NB4 (cell line): ENCODE data around the gene NCF1.
A peak's percentile ranks its signal among the peaks of the same experiment; 100 is the strongest.
"Not testable (repeated sequence)": the region's sequence is repeated elsewhere in the genome, so short reads cannot be mapped to it uniquely, and the experiment has no call there.

ENCODE experiments used
- DNase-seq: peaks from one replicate; pipeline ENCODE4 v3.0.0; 2010; ENCODE audit warnings: low read depth
- H3K4me3 ChIP-seq: one replicate; pipeline ENCODE4 v1.5.1; 2011; ENCODE audit warnings: mild to moderate bottlenecking, low read depth, low read length, moderate library complexity

The NCF1 gene

GRCh38 chr7:74772093-74772492 lies 1.7 kb upstream of the NCF1 start:
- H3K4me3 ChIP-seq: not testable (repeated sequence)
- DNase-seq: peak; percentile 11

DNA sequence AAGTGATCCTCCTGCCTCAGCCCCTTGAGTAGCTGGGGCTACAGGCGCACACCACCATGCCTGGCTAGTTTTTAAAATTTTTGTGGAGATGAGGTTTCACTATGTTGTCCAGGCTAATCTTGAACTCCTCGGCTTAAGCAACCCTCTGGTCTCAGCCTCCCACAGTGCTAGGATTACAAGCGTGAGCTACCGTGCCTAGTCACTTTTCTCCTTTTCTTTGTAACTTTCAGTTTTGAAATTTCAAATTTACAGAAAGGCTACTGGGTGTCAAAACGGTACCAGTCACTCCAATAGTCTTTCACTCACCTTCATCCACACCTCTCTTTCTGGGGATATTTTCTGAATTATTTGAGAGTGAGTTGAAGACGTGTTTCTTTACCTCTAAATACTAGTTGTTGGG lies 1.3 kb downstream of the NCF1 start:
- DNase-seq, H3K4me3 ChIP-seq: not testable (repeated sequence)

DNA sequence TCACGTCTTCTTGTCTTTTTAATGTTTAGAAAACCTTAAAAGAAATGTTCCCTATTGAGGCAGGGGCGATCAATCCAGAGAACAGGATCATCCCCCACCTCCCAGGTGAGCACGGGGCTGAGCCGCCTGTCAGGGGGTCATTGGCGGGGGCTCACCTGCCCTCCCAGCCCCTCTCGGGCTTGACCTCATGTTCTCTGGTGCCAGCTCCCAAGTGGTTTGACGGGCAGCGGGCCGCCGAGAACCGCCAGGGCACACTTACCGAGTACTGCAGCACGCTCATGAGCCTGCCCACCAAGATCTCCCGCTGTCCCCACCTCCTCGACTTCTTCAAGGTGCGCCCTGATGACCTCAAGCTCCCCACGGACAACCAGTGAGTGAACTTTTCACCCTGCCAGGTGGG lies 5.2 kb downstream of the NCF1 start:
- H3K4me3 ChIP-seq, DNase-seq: not testable (repeated sequence)

DNA sequence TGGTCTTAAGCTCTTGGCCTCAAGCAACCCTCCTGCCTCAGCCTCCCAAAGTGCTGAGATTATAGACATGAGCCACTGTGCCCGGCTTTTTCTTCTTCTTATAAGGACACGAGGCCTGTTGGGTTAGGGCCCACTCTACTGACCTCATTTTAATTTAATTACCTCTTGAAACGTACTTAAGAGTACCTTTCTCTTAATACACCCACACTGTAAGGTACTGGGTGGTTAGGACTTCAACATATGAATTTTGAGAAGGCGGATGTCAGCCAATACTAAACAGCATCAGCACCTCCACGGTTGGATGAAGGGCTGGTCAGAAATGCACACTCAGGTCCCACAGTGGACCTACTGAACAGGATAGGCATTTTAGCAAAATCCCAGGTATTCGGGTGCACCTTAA lies 7.9 kb downstream of the NCF1 start:
- DNase-seq, H3K4me3 ChIP-seq: not testable (repeated sequence)

DNA sequence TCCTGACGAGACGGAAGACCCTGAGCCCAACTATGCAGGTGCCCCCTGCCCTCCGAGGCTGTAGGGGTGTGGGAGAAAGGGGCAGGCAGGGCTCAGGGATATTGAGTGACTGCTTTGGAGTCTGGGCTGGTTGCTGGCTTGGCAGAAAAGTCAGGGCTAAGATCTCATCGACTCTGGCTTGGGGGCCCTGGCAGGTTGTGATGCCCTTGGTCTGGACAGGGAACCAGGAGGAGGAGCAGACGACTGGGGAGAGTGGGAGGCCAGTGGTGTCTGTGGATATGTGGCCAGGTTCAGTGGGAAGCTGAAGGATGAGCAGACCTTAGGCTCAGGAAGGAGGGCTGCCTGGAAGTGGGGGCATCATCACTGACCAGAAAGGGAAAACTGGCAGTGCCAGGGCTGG lies 9.8 kb downstream of the NCF1 start:
- not testable (repeated sequence) for DNase-seq, H3K4me3 ChIP-seq

DNA sequence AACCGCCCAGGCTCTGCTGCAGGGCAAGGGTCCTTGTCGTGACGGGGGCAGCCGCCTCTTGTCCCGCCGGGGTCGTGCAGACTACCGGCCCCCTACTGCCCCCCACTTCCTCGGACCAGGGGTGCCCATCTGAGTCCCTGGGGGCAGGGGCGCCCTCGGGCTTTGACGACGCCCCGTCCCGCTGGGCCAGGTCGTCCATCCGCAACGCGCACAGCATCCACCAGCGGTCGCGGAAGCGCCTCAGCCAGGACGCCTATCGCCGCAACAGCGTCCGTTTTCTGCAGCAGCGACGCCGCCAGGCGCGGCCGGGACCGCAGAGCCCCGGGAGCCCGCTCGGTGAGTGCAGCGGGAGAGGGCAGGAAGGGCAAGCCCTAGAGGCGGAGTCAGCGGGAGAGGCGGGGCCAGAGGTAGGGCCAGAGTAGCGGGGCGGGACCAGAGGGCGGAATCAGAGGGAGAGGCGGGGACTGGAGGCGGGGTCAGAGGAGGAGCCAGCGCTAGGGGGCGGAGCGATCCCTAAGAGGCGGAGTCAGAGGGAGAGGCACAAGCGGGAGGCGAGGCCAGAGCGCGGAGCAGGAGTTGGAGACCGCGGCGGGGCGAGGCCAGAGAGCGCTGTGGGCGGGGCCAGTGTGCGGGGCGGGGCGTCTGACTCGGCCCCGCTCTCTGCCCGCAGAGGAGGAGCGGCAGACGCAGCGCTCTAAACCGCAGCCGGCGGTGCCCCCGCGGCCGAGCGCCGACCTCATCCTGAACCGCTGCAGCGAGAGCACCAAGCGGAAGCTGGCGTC lies 14.7 kb downstream of the NCF1 start:
- peak; percentile 87 for DNase-seq
- not testable (repeated sequence) for H3K4me3 ChIP-seq

DNA sequence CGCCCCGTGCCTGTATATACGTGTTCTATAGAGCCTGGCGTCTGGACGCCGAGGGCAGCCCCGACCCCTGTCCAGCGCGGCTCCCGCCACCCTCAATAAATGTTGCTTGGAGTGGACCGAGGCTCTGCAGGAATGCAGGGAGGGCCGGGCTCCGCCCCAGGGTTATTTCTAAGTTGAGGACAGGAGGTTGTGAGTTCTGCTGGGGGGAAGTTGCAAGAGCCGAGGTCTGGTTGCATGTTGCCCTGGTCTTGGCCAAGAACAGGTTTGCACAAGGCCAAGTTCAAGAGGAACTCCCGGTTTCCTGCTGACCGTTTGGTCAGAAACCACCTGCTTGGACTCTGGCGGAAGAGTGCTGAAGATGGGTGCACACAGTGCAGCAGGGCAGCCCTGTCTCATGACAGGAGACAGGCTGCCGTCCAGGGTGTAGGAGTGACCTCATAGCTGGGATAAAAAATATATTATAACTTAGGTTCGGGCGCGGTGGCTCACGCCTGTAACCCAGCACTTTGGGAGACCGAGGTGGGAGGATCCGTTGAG lies 15.5 kb downstream of the NCF1 start:
- not testable (repeated sequence) for H3K4me3 ChIP-seq, DNase-seq

DNA sequence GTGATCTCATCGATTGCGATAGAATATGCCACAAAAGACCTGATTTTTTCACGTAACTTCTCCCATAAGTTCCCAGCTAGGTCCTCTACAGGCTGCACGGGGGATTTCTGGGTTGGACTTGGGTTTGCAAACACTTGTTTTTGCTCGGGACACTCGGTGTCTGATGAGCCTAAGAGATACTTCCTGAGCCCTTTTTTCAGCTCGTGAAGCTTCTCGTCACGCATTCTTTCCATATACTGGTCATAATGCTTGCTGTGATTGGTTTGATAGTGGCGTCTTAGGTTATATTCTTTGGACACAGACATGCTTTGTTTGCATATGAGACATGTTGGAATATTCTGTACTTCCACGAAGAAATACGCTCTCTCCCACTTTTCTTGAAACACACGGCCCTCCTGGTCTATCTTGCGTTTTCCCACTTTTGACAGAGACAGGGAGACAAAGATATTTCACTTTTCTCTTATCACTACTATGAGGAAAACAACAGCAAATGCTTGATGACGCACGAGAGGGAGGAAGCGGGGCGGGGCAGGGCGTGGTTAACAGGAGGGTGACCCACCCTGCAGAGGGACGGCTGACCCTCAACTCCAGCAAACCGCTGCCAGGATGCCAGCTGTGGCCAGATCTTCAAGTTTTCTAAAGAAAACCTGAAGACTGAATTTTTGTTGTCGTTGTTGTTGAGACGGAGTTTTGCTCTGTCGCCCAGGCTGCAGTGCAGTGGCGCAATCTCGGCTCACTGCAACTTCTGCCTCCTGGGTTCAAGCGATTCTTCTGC lies 24.2 kb downstream of the NCF1 start:
- not testable (repeated sequence) for H3K4me3 ChIP-seq, DNase-seq

DNA sequence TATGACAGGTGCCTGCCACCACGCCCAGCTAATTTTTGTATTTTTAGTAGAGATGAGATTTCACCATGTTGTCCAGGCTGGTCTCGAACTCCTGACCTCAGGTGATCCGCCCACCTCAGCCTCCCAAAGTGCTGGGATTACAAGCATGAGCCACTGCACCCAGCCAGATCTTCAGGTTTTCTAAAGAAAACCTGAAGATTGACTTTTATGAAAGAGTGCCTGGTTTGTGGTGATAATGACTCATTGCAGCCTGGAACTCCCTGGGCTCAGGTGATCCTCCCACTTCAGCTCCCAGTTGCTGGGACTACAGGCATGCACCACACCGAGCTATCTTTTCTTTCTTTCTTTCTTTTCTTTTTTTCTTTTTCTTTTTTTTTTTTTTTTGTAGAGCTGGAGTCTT lies 24.8 kb downstream of the NCF1 start:
- not testable (repeated sequence) for DNase-seq

GRCh38 chr7:74815882-74816281 lies 42.1 kb downstream of the NCF1 start:
- not testable (repeated sequence) for H3K4me3 ChIP-seq, DNase-seq

More for the DNA sequence above, 24.8 kb downstream of the NCF1 start:
- H3K4me3 ChIP-seq: not testable (repeated sequence)

GRCh38 chr7:74820146-74820805 lies 46.5 kb downstream of the NCF1 start:
- not testable (repeated sequence) for DNase-seq, H3K4me3 ChIP-seq

- DNase-seq, H3K4me3 ChIP-seq: not testable (repeated sequence)
These were observed 47.4 kb downstream of the NCF1 start for GRCh38 chr7:74821259-74821658.

- DNase-seq, H3K4me3 ChIP-seq: not testable (repeated sequence)
These were observed 56.1 kb downstream of the NCF1 start for GRCh38 chr7:74829959-74830358.

- not testable (repeated sequence) for DNase-seq, H3K4me3 ChIP-seq
These were observed 56.6 kb downstream of the NCF1 start for GRCh38 chr7:74830411-74830810.
